T-helper 22 cell (primary cell): ENCODE measurements around the gene FOXS1.
"Not testable (repeated sequence)": the region's sequence is repeated elsewhere in the genome, so short reads cannot be mapped to it uniquely, and the experiment has no call there.

Source experiments
- DNase-seq: peaks from one replicate; pipeline ENCODE4 v3.0.0-alpha.2; 2020; ENCODE audit warnings: low read depth

Gene FOXS1

DNA sequence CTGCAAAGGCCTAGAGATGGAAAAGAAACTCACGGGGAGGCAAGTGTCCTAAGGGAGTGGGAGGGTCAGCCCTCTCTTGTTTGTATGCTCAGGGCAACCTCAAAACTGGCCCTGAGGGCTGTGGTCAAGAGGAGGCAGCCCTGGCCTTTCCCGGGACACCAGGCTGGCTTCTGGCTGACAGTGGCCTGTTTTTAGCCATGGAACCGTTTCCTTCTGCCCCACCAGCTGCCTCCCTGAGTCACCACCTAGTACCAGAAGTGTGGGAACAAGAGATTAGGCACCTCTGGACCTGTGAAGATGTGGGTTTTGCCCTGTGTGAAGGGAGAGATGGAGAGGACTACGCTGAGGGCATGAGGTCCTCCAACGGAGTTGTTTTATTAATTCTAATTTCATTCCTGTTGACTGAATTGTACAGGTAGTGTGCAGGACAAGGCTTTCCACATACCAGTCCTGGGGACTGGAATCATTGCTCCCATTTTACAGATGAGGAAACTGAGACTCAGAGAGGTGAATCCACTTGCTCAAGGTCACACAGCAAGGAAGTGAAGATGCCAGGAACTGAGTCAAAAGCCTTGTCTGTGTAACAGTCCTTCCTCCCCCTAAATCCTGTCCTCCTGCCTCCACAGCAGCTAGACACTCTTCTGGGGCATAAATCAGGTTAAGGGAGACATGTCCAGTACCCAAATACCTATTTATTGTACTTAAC, 5.5 kb downstream of the FOXS1 start:
- DNase-seq: no peak

DNA sequence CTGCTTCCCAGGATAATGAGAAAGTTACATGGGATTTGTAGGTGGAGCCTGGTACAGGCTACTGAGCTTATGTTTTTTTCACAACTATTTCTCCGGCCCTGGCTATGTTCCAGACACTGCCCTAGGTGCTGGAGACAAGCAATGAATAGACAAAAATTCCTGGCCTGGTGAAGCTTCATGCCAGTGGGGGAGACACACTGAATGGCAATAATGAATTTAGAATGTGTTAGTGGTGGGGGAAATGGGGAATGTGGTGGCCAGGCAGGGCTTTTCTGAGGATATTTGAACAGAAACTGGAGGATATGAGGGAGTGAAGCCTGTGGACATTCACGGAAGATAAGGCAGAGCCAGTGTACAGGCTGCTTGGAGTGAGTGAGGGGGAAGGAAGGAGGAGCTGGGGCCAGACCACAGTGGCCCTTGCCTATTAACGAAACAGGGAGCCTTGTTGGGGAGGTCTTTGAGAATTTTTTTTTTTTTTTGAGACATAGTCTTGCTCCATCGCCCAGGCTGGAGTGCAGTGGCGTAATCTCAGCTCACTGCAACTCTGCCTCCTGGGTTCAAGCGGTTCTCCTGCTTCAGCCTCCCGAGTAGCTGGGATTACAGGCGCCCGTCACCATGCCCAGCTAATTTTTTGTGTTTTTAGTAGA, 6.6 kb downstream of the FOXS1 start:
- DNase-seq: no peak

DNA sequence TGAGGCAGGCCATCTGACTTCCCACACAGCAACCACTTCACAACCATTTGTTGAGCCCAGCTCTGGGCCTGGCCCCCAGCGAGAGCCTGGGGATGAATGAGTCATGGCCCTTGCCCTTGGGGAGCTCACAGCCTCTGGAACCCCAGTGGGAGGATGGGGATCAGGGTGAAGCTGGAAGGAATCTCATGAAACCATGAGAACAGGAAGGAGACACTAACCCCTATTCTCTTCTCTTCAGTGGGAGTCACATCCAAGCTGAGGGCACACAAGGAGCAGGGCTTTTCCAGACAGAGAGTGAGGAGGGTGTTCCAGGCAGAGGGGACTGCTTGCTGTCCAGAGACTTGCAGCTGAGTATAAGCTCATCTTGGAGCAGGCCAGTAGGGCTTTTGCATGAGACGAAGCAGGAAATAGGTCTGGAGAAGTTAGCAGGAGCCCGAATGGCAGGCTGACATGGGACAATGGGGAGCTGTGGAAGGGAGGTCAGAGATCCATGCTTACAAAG, 7.5 kb downstream of the FOXS1 start:
- DNase-seq: no peak

DNA sequence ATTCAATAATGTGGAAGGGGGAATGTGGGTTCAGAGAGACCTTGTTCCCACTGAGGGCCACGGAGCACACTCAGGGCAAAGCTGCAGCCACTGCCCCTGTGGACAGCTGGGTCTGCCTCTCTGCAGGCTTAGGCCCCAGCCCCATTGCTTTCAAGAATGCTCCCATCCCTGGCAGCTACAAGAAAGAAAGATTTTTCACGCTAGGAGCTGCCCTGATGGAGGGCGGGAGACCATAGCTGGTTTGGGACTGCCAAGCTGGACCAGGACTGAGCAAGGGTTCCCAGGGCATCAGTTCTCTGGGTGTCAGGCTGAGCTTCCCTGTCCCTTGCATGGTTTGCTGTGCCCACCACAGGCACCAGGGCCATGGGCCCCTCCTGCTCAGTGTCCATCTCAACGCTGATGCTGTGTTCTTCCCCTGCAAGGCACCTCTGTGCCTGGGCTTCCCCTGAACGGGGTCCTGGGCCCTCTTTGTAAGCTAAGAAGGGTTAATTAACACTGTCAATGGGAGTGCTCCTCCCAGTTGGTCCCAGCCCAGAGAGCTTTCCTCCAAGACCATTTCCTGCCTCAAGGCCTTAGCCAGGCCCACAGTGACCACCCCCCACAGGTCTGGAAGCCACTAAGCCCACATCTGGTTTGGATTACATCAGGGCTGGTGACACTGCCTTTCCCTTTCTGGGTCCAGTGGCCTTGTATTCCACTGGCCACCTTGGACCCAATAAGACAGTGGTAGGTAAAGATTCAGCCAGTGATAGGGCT, 8.4 kb downstream of the FOXS1 start:
- no peak for DNase-seq

DNA sequence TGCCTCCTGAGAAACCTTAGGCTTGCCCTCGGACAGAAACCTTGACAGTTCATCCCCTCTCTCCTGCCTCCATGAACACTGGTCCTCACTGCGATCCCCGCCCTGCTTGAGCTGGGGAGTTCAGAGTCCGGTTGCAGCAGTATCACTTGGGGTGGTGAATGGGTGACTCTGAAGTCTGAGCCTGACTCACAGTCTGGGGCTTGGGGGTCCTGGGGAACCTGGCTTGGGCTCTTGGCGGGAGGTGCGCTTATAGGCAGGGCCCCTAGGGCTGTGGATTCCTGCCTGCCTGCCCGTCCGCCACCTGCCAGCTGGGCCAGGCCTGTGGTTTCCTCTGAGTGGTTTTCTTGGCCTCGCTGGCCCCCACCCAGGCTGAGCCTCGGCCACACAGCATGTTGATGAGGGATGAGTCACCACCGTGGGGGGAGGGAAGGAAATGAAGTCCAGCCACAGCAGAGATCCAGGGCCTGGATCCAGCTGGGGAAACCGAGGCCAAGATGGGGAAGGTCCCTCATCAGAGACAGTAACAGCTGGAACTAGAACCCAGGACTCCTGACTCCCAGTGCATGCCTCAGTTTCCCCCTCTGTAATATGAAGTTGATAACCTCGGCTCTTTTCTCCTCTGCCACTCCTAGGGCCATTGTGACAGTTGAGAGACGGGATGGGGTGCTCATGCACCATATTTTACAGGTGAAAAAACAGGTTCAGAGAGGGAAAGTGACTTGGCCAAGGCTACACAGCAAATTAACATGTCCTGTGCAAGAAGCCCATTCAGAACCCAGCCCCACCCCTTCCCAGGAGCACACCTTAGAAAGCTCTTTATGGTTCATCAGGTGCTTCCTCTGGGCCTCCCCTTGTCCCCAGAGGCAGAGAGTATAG, 9.2 kb downstream of the FOXS1 start:
- no peak for DNase-seq

DNA sequence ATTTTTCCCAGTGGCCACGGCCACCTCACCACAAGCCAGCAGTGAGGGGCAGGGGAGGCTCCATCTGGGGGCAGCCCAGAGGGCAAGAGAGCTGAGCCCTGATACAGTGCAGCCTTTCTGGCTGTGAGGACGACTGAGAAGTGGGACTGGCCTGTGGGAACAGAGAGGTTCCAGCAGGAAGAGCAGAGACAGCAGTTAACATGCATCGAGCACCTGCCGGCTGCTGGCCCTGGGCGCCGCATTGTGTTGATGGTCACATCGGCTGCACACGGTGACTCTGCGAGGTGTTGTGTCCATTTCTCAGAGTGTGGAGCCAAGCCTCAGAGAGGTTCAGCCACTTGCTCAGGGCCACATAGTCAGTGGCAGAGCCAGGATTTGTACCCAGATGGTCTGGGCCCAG, 9.8 kb downstream of the FOXS1 start:
- DNase-seq: no peak

DNA sequence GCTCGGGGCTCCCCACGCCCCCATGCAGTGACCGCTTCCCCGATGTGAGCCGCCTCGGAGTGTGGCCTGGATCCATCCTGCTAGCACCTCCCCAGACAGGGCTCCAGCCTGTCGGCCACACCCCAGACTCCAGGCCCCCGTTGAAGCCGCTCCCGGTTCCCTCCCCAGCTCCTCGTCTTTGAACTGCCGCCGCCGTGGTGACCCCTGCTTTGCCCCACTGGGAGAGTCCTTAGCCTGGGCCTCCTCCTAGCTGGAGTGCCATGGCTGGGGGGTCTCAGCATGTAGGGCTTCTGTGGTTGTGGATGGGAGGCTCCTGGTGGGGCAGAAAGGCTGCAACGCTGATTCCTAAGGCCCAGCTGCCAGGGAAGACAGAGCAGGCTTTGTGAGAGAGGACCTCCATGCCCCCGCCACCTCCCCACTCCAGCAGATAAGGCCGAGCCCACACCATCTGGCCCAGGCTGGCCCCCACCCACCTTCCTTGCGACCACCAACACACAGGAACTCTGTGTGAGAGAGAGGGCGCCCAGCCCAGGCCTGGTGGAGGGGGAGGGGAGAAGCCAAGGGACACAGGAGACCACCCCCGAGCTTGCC, 11.4 kb downstream of the FOXS1 start:
- no peak for DNase-seq

DNA sequence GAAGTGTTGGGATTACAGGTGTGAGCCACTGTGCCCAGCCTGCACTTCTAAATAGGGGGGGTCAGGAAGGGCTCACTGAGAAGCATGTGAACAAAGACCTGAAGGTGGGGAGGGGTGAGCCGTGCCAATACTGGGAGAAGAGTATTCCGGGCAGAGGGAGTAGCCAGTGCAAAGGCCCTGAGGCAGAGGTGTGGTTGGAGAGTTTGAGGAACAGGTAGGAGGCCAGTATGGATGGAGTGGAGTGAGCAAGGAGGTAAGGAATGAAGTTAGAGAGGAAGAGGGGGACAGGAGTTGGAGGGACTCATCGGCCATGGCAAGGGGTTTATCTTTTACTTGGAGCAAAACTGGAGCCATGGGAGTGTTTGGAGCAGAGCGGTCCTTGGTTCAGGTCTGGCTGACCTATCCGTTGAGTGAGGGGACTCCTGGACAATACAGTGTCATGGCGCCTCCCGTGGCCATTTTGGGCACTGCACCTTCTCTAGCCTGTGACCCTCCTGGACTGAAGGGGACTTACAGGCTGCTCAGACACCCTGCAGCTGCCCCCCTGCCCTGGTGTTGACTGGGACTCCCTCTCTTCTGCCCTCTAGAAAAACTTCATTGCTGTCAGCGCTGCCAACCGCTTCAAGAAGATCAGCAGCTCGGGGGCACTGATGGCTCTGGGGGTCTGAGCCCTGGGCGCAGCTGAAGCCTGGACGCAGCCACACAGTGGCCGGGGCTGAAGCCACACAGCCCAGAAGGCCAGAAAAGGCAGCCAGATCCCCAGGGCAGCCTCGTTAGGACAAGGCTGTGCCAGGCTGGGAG, 12.1 kb downstream of the FOXS1 start:
- no peak for DNase-seq

DNA sequence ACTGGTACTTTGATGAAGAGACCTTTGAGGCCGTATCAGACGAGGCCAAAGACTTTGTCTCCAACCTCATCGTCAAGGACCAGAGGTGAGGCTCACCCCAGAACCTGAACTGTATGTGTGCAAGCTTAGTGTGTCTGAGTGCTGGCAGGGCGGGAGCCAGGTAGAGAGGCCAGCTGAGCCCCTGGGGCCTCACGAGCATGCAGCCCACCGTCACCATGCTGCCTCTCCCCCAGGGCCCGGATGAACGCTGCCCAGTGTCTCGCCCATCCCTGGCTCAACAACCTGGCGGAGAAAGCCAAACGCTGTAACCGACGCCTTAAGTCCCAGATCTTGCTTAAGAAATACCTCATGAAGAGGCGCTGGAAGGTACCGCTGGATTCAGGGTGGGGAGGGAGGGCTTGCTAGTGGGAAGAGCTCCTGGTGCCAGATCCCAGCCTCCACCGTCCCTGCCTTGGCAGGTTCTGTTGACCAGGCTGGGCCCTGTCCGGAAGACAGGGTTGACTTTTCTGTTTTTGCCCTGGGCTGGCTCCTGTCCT, 13.6 kb downstream of the FOXS1 start:
- DNase-seq: no peak

DNA sequence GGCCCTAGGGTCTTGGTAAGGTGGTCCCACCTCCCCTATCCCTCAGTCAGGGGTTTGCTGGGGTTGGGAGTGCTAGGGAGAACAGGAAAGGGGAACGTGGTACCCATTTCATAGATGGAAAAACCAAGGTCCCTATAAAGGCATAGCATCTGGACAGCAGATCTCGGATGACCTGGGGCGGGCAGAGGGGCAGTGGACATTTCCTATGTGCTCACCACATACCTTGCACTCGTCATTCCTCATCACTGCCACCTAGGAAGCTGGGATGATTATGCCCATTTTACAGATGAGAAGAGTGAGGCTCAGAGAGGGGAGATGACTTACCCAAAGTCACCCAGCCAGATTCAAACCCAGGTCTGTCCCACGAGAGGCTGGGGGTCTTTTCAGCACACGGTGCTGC, 14.2 kb downstream of the FOXS1 start:
- DNase-seq: no peak

DNA sequence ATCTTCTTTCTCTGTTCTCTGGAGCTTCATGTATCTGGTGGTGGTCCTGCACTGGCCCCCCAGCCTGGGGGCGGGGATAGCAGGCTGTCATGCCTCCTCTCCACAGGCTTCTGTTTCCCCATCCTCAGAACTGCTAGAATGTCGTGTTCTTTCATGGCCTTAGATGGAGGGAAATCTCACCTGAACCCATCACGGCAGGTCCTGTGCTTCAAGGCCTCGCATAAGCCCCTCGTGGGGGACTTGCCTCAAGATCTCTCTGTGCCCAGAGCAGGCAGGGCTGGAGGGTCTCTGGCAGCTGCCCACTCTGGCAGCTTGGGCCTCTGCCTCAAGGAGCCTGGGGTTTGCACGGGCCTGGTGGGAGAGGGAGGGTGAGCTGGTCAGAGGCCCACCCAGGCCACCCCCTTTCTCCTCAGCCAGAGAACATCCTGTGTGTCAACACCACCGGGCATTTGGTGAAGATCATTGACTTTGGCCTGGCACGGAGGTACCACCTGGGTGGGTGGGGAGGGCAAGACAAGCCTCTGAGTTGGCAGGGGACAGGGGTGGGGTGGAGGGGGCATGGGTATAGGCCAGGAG, 14.9 kb downstream of the FOXS1 start:
- no peak for DNase-seq

DNA sequence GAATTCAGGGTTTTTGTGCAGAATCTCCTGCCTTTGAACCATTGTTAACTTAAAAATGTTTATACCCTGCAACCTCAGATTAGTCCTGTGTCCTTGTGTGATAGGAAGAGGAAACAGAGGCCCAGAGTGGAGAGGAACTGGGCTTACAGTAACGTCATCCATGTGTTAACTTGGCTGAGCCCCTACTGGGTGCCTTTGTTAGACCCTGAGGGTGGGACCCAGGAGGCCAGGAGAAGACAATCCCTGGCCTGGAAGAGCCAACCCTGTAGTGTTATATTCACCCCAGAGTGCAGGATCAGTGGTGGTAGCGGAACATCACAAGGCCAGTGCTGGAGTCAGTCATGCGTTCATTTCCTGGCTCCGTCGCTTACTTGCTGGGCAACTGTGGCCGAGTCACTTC, 15.7 kb downstream of the FOXS1 start:
- no peak for DNase-seq

DNA sequence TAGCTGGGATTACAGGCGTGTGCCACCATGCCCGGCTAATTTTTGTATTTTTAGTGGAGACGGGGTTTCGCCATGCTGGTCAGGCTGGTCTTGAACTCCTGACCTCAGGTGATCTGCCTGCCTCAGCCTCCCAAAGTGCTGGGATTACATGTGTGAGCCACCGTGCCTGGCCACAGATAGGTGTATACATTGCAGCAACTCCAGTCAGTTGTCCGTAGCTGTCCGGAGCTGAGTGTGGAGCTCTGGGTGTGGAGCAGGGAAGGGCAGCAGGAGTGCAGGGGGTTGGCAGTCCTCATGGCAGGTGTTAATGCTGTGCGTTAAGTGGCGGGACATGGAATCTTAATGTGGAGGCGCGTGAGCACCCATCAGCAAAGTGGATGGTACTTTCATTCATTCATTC, 17.4 kb downstream of the FOXS1 start:
- DNase-seq: not testable (repeated sequence)

DNA sequence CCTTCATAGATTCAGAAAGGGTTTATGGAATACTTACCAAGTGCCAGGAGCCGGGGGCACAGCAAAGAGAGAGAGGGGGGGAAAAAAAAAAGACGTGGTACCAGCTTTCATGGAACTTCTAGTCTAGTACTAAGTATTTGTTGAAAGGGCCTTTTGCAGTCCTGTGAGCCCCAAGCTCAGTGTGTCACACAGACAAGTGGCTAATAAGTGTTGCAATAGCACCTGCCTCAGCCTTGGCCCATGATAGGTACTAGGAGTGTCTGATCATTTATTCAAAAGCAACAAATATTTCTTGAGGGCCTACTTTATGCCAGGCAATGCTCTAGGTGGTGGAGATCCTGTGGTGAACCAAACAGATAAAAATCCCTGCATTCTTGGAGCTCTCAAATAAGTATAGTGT, 18.3 kb downstream of the FOXS1 start:
- DNase-seq: no peak

DNA sequence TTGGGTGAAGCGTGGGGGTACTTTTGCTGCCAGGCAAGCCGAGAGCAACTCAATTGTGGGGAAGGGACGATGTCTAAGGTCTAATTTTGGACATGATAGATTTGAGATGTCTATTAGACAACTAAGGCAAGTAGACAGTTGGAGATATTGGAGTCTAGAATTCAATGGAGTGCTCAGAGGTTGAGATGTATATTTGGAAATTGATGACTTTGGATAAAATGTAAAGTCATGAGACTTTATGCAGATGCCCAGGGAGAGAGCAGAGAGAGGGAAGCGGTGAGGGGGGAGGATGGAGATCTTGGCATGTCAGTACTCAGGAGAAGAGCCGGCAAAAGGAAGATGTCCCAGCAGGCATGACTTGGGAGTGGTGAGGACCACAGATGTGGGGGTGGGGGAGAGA, 19.3 kb downstream of the FOXS1 start:
- no peak for DNase-seq

DNA sequence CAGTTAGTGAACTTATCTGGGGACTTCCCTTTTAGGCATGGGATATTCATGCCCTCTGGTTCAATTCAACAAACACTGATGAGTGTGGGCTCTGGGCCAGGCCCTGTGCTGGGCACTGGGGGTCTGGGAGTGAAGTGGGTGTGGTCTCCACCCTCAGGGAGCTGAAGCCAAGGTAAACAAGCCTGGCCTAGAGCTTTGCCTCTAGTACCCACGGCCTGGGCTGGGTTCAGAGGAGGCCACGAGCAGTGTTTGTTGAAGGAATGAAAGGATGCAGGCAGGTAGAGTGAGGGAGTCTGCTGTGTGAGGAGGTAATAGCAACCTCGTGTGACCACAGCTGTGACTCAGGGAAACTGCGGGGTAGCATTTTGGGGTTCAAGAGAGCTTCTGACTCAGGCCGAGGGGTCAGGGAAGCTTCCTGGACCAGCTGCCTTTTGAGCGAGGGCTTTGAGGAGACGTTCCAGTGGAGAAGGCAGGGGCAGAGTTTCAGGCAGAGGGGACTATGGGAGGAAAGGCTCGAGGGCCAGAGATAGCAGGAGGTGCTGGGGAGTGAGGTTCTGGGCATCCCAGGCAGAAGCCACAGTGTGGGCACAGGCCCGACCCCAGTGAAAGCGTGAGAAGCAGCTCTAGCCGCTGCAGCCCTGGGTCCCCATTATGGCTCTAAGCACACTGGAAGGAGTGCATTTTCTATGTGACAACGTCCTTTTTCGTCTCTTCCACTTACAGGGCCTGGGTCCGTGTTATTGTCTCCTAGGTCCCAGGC, 20.7 kb downstream of the FOXS1 start:
- no peak for DNase-seq

DNA sequence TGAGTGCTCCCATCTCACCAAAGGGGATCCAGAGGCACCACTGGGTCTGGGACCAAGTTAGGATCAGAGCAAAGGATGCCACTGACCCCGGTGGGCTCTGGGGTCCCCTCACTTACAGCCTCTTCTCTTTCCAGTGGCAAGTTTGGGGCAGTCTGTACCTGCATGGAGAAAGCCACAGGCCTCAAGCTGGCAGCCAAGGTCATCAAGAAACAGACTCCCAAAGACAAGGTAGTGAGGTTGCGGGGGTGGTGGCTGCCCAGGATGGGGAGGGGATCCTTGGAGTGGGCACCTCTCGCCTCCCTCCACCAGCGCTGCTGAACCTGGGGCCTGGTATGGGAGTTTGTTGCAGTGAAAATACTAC, 21.3 kb downstream of the FOXS1 start:
- no peak for DNase-seq

DNA sequence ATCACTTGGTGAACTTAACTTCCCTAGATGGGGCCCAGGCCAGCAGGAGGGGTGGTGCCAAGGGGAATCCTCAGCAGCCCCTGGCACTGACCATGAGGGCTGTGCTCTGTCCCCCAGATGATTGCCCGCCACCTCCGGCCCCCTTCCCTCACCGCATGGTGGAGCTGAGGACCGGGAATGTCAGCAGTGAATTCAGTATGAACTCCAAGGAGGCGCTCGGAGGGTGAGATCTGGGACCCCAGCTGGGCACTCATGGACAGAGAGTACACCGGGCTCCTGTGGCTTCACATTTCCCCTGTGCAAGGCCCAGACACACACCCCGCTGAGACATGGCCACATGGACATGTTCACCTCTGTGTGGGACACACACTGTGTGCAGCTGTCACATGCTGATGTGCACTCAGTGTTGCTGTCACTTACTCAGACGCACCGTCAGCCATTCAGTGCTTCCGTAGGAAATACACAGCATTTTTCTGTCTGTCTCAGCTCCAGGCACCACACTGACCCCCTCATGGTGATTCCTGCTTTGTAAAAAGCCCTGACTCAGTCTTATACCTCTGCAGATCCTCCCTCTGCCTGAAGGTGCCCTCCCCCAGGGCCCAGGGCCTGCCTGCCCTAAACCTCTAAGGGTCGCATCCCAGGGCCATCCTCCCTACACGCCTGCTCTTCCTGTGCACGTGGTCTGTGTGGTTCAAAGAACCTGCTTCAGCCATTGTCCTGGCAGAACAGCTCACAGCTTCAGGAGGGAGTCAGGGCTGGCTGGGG, 21.9 kb downstream of the FOXS1 start:
- no peak for DNase-seq
